Retinal pigment epithelial cell (primary cell): Measurements from ENCODE around the gene SIK1.
"Not testable (repeated sequence)": the region's sequence is repeated elsewhere in the genome, so short reads cannot be mapped to it uniquely, and the experiment has no call there.

Experiments used
- DNase-seq: peaks from one replicate; pipeline ENCODE4 v3.0.0-alpha.2; 2010; ENCODE audit warnings: low read depth
- H3K4me3 ChIP-seq: 2 replicates; pipeline ENCODE4 v1.5.1; 2011; ENCODE audit warnings: mild to moderate bottlenecking, low read length, control low read depth, moderate library complexity
- TF ChIP-seq, protein P1 (sequence below): conservative IDR thresholded peaks from 2 replicates; pipeline ENCODE4 v1.5.1; 2011; ENCODE audit warnings: low read depth, low read length, control low read depth, inconsistent platforms

SIK1 gene

DNA sequence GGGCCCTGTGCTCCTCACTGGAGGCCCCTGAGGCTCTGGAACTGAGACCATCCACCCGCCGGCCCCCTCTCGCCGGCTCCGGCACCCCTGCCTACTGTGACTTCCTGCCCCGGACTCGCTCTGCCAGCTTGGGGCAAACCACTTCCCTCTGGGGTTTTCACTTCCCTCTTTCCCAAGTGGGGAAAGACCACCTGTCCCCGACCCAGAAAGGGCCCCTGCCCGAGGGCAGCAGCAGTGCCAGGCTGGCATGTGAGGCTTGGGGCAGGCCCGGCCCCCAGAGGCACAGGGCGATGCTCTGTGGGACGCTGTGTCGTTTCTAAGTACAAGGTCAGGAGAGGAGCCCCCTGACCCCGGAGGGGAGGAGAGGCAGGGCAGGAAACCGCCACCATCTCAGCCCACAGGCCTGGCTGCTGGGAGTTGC, 27.3 kb downstream of the SIK1 start:
- not testable (repeated sequence) for H3K4me3 ChIP-seq, DNase-seq

DNA sequence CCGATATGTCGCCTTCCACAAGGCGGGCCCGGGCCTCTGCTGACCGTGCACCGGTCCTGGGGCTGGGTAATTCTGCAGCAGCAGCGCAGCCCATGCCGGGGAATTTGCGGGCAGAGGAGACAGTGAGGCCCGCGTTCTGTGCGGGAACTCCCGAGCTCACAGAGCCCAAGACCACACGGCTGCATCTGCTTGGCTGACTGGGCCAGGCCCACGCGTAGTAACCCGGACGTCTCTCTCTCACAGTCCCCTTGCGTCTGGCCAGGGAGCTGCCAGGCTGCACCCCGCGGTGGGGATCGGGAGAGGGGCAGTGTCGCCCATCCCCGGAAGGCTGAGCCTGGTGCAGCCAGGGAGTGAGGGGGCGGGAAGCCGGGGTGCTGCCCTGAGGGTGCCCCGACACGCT, 27.8 kb downstream of the SIK1 start:
- not testable (repeated sequence) for DNase-seq, H3K4me3 ChIP-seq

DNA sequence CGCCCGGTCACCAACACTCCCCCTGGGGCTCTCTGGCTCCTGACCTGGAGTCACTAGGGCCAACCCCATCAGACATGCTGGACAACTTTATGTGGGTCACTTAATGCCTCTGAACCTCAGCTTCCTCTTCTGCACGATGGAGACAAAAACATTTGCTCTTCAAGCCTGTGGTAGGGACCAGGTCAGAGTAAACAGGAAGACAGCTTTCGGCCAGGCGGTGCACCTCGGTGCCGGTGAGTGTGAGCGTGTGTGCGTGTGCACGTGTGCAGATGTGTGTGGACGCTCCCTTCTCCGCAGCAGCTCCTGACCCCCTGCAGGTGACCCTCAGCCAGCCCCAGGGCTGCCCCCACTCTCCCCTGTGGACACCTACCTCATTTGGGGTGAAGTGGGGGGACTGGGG, 28.4 kb downstream of the SIK1 start:
- not testable (repeated sequence) for DNase-seq, H3K4me3 ChIP-seq

DNA sequence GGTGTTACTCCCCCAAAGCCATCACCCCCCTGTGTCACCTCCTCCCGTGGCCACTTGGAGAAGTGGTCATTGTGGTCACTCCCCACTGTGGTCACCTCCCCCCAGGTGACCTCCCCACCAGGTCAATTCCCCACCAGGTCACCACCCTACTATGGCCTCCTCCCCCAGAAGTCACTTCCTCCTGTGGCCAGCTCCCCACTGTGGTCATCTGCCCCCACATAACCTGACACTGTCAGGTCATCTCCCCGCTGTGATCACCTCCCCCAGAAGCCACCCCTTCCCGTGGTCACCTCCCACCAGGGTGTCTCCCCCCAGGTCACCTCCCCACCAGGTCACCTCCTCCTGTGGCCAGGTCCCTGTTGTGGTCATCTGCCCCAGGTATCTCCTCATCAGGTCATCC, 28.9 kb downstream of the SIK1 start:
- DNase-seq, result not testable (repeated sequence)

DNA sequence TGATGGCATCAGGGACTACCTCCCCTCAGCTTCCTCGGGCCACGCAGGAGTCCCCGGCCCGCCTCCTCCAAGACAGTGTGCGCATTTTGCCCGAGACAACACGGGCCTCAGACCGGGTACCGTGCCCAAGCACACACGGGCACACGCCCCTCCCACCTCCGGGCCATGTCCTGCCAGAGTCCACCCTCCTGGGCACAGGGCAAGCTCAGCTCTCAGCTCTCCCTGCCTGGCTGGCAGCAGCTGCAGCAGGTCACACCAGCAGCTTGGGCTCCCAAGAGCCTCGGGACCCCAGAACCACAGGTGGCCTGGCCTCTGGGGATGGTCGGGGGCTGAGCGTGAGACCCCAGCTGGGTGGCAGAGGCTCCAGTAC, 29.5 kb downstream of the SIK1 start:
- H3K4me3 ChIP-seq, DNase-seq: not testable (repeated sequence)

More for the DNA sequence above, 28.9 kb downstream of the SIK1 start:
- H3K4me3 ChIP-seq, result not testable (repeated sequence)

DNA sequence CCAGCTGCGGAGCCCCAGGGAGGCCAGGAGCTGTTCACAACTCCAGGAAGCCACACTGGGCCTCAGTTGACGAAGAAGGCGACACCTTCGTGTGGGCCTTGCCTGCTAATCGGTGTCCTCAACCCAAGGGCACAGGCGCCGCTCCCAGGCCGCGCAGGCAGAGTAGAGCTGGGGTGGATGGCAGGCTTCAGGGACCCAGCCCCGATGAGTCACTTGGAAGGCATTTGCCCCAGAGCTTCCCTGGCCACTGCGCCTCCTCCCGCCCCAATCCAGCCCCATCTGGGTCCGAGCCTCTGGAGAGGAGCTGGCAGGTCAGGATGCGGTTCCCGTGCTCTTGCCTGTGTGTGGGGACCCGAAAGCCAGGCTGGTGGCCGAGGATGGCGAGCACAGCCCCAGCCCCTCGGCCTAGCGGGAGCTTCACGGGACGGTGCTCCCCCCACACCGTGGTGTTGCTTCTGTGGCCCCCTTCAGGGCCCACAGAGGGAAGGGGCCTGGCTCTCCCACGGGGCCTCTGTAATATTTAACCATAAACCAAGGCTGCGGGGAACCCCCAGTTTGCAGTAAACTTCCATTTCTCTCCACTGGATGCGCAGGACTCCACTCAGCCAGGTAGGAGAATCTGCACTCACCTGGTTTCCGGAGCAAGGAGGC, 30.0 kb downstream of the SIK1 start:
- not testable (repeated sequence) for DNase-seq, H3K4me3 ChIP-seq

DNA sequence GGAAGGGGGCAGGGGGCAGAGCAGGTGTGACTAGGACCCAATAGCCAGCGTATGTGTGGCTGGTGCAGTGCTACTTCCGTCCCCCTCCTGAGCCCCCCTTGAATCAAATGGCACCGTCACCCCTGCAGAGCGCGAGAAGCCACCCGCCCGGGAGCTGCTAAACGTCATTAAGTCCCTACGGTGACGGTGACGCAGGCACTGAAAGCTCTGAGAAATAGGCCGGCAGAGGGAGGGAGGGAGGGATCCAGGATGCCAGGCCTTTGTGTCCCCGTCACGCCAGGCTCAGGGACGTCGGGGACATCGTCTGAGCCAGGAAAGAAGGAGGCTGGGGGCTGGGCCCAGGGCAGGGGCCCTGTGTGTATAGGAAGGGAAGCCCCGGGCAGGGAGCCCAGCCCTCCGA, 43.6 kb downstream of the SIK1 start:
- DNase-seq, result not testable (repeated sequence)

DNA sequence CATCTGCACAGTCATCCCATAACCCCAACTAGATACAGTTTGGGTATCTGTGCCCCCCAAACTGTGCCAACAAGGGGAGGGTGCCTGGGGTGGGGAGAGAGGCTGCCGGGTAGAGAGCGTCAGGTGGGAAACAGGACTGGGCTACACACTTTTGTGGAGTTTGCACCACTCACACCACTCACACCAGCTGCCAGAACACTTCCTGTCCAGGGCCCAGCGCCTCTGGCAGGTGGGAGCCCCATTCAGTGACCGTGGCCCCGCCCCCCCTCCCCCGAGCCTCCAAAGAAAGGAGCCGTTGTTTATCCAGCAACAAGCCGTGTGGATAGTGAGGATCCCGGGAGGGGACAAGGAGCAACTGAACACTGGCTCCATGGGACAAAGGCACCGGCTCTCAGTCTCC, 44.0 kb downstream of the SIK1 start:
- not testable (repeated sequence) for H3K4me3 ChIP-seq, DNase-seq

More for the DNA sequence above, 43.6 kb downstream of the SIK1 start:
- H3K4me3 ChIP-seq, result not testable (repeated sequence)

DNA sequence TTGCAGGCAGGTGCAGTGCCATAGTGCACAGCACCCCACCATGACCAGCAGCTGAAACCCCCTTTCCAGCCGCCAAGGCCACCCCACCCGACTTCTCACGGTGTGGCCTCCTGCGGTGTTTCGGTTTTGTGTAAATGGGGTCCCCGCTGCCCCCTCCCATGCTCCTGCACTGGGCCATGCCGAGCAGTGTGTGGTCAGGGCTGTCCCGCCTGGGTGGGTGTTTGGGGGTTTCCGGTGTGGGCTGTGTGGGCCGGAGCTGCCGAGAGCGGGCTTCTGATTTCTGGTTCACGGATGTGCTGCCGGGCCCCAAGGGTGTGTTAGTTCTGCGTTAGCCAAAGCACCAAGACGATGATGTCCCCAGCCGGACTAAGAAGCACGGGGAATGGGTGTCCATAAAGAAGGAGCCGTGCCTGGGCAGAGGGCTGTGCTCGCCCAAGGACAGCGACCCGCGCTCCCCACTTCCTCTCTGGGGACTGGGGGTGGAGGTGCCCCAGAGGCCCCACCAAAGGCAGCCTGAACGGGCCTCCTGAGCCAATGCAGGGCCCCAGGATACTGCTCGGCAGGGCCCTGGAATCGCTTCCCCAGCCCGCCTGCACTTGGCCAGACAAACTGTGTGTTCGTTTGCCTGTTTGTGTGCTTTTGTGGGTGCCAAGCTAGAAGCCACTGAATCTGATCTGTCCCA, 45.9 kb downstream of the SIK1 start:
- not testable (repeated sequence) for H3K4me3 ChIP-seq, DNase-seq

DNA sequence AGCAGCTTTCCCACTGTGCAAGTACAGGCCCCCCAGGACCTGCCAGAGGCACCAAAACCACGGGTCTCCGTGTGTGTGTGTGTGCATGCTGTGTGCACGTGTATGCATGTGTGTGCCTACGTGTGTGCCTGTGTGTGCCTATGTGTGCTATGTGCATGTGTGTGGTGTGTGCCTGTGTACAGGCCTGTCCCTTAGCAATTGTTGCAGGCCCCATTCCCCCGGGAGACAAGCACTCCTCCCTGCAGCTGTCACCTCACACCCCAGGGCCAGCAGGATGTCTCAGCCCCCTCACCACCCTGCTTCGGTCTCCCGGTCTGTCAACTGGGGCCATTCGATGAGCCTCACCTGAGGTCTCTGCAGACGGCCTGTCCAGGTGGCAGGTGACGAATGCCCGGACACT, 46.6 kb downstream of the SIK1 start:
- not testable (repeated sequence) for H3K4me3 ChIP-seq, DNase-seq

DNA sequence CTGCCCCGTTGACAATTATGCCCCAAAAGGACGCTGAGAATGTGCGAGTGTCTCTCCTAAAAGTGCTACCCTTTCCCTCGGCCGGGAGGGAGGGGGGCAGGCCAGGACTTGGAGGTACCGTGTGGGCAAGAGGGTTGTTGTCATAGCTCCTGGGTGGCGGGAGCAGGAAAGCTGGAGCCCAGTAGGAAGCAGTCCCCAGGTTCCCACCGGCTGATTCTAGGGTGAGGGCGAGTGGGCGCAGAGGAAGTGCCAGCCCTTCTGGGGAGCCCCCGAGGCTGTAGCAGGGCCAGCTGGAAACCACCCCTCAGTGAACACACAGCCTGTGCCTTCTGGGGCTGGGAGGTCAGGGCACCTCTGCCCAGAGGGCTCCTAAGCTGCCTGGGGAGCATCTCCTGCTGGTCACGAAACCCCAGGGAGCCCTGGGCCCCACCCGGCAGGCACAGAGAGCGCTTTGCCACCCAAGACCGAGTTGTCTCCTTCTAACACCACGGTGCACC, 47.3 kb downstream of the SIK1 start:
- not testable (repeated sequence) for H3K4me3 ChIP-seq, DNase-seq

DNA sequence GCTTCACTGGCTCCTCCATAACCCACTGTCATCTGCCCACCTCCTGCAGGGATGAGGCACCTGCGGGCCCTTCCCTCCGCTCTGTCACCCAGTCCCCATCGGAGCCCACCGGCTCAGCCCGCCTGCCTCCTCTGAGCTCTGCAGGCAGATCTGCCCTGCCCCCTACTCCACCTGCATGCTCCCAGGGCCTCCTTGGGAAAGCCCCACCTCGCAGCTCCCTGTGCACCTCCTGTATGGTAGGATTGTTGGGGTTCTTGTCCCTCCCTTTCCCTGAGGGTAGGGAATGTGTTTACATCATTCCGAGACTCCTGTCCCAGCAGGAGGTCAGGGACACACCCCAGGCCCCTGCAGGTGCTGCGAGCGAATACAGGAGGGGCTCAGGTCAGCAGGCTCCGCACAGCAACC, 50.5 kb downstream of the SIK1 start:
- no peak for DNase-seq
- TF ChIP-seq, protein P1, sequence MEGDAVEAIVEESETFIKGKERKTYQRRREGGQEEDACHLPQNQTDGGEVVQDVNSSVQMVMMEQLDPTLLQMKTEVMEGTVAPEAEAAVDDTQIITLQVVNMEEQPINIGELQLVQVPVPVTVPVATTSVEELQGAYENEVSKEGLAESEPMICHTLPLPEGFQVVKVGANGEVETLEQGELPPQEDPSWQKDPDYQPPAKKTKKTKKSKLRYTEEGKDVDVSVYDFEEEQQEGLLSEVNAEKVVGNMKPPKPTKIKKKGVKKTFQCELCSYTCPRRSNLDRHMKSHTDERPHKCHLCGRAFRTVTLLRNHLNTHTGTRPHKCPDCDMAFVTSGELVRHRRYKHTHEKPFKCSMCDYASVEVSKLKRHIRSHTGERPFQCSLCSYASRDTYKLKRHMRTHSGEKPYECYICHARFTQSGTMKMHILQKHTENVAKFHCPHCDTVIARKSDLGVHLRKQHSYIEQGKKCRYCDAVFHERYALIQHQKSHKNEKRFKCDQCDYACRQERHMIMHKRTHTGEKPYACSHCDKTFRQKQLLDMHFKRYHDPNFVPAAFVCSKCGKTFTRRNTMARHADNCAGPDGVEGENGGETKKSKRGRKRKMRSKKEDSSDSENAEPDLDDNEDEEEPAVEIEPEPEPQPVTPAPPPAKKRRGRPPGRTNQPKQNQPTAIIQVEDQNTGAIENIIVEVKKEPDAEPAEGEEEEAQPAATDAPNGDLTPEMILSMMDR, result no peak
- H3K4me3 ChIP-seq, result no peak overlapping the region

DNA sequence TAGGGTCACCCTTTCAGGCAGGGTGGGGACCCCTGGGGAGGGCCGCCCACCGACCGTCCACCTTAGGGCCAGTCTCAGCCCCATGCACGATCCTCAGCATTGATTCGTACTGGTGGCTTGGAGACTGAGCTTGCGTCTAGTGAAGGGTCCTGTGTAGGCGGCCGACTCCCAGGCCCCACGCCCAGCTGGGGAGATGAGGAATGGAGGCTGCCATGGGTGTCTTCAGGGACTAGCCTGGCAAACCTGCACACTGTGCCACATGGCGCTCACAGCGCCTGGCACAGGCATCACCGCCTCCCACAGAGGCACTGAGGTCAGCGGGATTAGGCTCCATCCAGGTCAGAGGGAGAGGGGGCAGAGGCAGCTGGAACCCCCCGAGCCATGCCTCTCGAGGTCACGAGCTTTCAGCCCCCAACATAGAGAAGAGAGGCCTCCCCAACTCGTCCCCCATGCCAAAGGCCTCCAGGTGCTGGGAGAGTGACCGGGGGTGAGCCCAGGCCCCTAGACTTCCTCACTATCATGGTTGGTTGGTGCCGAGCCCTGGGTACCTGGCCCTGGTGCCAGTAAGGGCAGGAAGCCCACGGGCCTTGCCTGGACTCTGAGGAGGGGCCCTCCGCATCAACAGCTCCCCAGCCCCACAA, 51.0 kb downstream of the SIK1 start:
- DNase-seq, result no peak
- TF ChIP-seq, protein P1, result no peak
- no peak overlapping the region for H3K4me3 ChIP-seq
